Cardiac muscle cell (in vitro differentiated cells and primary cell): Measurements from ENCODE around the gene RANBP1. TPM values are rescaled to one million over a fixed set of nuclear protein-coding genes. Genes with fewer than 3 reads are reported as not detected.

Experiments
- DNase-seq, 2 donors: peaks; one replicate each; pipeline versions ENCODE4 v3.0.0 to v3.0.0-alpha.2; 2010 to 2017; ENCODE audit warnings: low read depth in 1 of 2, low spot score in 1 of 2
- H3K27ac ChIP-seq: fragments of 200-600 bp; sonication (generic); 2 replicates; pipeline ENCODE4 v1.5.1; 2016
- H3K27me3 ChIP-seq: fragments of 200-600 bp; sonication (generic); 2 replicates; pipeline ENCODE4 v1.6.0; 2016; ENCODE audit warnings: control low read depth
- H3K36me3 ChIP-seq: fragments of 200-600 bp; sonication (generic); 2 replicates; pipeline ENCODE4 v1.5.1; 2016; ENCODE audit warnings: control low read depth
- H3K4me1 ChIP-seq: fragments of 200-600 bp; sonication (generic); 2 replicates; pipeline ENCODE4 v1.8.1; 2017; ENCODE audit warnings: low read depth, mild to moderate bottlenecking, mixed run types
- H3K4me3 ChIP-seq: fragments of 200-600 bp; sonication (generic); 2 replicates; pipeline ENCODE4 v1.5.1; 2016; ENCODE audit warnings: mild to moderate bottlenecking
- H3K9me3 ChIP-seq: fragments of 200-600 bp; sonication (generic); 2 replicates; pipeline ENCODE4 v1.5.1; 2017; ENCODE audit warnings: low read depth, mild to moderate bottlenecking, control low read depth
- polyA plus RNA-seq: library from polyadenylated mRNA; unstranded; fragments of >200 nt; fragmentation: Nextera tagmentation; extraction: Ambion mirVana; gene quantifications from 2 replicates; pipeline ENCODE4 v1.2.1, GENCODE V29; 2016
- total RNA-seq: library from RNA; depleted of rRNA; stranded (reverse); fragments of >200 nt; gene quantifications from 2 replicates; pipeline ENCODE4 v1.2.3, GENCODE V29; 2016
- TF ChIP-seq, protein P1 (sequence below): IDR thresholded peaks from 2 replicates; pipeline ENCODE4 v1.5.1; 2012; ENCODE audit warnings: low read depth, mild to moderate bottlenecking, low read length

The RANBP1 gene
- total and polyA plus RNA-seq, 2 experiments from 2014 or later: 252 to 271 TPM

DNA sequence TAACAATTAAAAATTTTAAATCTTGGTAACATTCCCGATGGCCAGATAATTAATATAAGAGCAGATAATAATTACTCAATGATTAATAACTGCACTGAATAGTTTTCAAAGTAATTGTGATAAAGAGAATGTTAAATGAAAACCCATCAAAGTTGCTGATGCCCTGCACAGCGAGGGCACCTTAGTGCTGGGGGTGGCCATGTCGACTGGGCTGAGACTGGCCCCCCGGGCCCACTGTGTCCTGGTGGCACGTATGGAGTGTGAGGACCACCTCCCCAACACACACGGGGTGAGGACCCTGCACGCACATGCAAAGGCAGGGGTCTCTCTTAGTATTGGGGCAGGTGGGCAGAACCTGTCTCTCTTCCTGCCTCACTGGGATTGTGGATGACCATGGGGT, 50.0 kb downstream of the RANBP1 start:
- no peak for DNase-seq
- TF ChIP-seq, protein P1, sequence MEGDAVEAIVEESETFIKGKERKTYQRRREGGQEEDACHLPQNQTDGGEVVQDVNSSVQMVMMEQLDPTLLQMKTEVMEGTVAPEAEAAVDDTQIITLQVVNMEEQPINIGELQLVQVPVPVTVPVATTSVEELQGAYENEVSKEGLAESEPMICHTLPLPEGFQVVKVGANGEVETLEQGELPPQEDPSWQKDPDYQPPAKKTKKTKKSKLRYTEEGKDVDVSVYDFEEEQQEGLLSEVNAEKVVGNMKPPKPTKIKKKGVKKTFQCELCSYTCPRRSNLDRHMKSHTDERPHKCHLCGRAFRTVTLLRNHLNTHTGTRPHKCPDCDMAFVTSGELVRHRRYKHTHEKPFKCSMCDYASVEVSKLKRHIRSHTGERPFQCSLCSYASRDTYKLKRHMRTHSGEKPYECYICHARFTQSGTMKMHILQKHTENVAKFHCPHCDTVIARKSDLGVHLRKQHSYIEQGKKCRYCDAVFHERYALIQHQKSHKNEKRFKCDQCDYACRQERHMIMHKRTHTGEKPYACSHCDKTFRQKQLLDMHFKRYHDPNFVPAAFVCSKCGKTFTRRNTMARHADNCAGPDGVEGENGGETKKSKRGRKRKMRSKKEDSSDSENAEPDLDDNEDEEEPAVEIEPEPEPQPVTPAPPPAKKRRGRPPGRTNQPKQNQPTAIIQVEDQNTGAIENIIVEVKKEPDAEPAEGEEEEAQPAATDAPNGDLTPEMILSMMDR: no peak
- H3K4me3 ChIP-seq: no peak overlapping the region
- no peaks in the 10 kb centered on the region for H3K9me3 ChIP-seq
- no peaks in the 10 kb centered on the region for H3K27me3 ChIP-seq
- no peaks in the 10 kb centered on the region for H3K4me1 ChIP-seq
- H3K36me3 ChIP-seq: no peaks in the 10 kb centered on the region
- no peak overlapping the region for H3K27ac ChIP-seq

- Histone ChIP-seq H3K27me3 (no peaks in the 10 kb centered on the region), H3K9me3 (no peaks in the 10 kb centered on the region), H3K27ac (no peak overlapping the region), H3K36me3 (no peaks in the 10 kb centered on the region), H3K4me3 (no peak overlapping the region), H3K4me1 (no peaks in the 10 kb centered on the region)
- DNase-seq: no peak
- TF ChIP-seq, protein P1: no peak
These were observed 50.8 kb downstream of the RANBP1 start for GRCh38 chr22:20166703-20167102.

DNA sequence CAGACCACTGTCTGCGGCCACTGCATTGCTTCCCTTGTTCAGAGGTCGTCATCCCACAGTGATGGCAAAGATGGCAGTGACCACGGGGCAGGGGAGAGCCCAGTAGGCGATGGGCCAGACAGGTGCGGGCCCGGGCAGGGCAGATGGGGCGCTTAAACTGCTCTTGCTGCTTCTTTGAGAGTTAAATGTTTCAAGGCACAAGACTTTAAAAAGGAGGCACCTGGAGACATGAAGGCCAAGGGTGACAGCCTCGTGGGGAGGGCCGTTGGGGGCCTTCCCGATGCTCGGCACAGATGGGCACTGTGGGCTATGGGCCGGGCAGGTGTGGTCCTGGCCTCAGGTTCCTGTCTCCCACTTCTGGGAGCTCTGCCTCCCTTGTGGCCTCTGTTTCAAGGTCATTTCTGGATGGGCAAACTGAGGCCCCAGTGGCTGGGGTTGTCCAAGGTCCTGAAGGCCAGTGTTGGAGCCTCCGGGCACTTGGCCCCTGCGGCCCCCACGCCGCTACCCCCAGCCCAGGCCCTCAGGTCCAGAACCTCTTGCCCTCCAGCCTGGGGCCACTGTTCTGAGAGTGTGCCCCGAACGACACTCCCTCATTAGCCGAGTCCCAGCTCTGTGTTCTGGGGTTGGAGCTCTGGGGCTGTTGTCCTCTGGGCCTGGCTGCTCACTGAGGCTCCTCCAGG, 51.9 kb downstream of the RANBP1 start:
- Histone ChIP-seq H3K36me3 (no peaks in the 10 kb centered on the region), H3K4me1 (no peaks in the 10 kb centered on the region), H3K27ac (no peak overlapping the region), H3K4me3 (no peak overlapping the region), H3K27me3 (no peaks in the 10 kb centered on the region), H3K9me3 (no peaks in the 10 kb centered on the region)
- DNase-seq: no peak
- TF ChIP-seq, protein P1: no peak

GRCh38 chr22:20169253-20169822, 53.4 kb downstream of the RANBP1 start:
- H3K4me3 ChIP-seq: no peak overlapping the region
- no peaks in the 10 kb centered on the region for H3K27me3 ChIP-seq
- H3K9me3 ChIP-seq: no peaks in the 10 kb centered on the region
- DNase-seq: no peak
- TF ChIP-seq, protein P1: no peak
- no peaks in the 10 kb centered on the region for H3K4me1 ChIP-seq
- H3K36me3 ChIP-seq: no peaks in the 10 kb centered on the region
- H3K27ac ChIP-seq: no peak overlapping the region

- H3K4me3 ChIP-seq: no peak overlapping the region
- H3K27ac ChIP-seq: no peak overlapping the region
- H3K9me3 ChIP-seq: no peaks in the 10 kb centered on the region
- no peaks in the 10 kb centered on the region for H3K36me3 ChIP-seq
- no peak for DNase-seq
- no peaks in the 10 kb centered on the region for H3K27me3 ChIP-seq
- no peaks in the 10 kb centered on the region for H3K4me1 ChIP-seq
- TF ChIP-seq, protein P1: no peak
These were observed 54.3 kb downstream of the RANBP1 start for GRCh38 chr22:20170170-20170569.
